Spleen (tissue), 7 donors: Measurements from ENCODE around the gene BCKDK.

Source experiments
- CTCF ChIP-seq, 11 experiments: fragments of 200-600 bp in 7 of 11; fragments of 450-650 bp in 4 of 11; sonication (generic) in 4 of 11; IDR thresholded peaks in 8 of 11; conservative IDR thresholded peaks in 3 of 11; 1 replicate in 7 of 11; 2 replicates in 4 of 11; pipeline versions ENCODE4 v1.4.0 to v1.8.0; 2016 to 2021; ENCODE audit warnings: antibody characterized with exemption in 11 of 11, inconsistent platforms in 4 of 11, mild to moderate bottlenecking in 1 of 11
- POLR2A ChIP-seq, 3 donors: fragments of 450-650 bp; IDR thresholded peaks; one replicate each; pipeline ENCODE4 v1.5.1; 2017; ENCODE audit warnings: antibody characterized with exemption in 3 of 3, mild to moderate bottlenecking in 1 of 3
- donor health status: DM: no; HTN: no; CAD: no; lungs with moderate emphysema.
- donor health status: DM: no; HTN: no; CAD: no.
- donor health status: DM: no; HTN: no; CAD: no.

GRCh38 chr16:31092330-31092729 is 15.9 kb upstream of the BCKDK start:
- no peak for TF ChIP-seq CTCF (IDR thresholded peaks at IDR 0.05 in 8 of 11, conservative IDR thresholded peaks at IDR 0.05 in 3 of 11)
- TF ChIP-seq POLR2A (IDR thresholded peaks at IDR 0.05) = no peak
